AG09319 (cell line): ENCODE results near the gene RASSF1.

Source experiments
- DNase-seq: peaks from one replicate; pipeline ENCODE4 v3.0.0-alpha.2; 2010; ENCODE audit warnings: low read depth; ENCODE audit errors: extremely low read depth
- CTCF ChIP-seq: IDR thresholded peaks from 2 replicates; pipeline ENCODE4 v1.5.1; 2011; ENCODE audit warnings: low read depth, mild to moderate bottlenecking, inconsistent platforms, low read length, moderate library complexity

RASSF1 gene

GRCh38 chr3:50342813-50343633 lies 2.4 kb upstream of the RASSF1 start:
- DNase-seq, result no peak
- no peak for TF ChIP-seq CTCF

- TF ChIP-seq CTCF, result no peak
- no peak for DNase-seq
Measured at GRCh38 chr3:50341996-50342650, 1.5 kb upstream of the RASSF1 start.

- DNase-seq, result no peak
- TF ChIP-seq CTCF, result no peak
Measured at GRCh38 chr3:50341537-50341936, 901 bp upstream of the RASSF1 start.

GRCh38 chr3:50340147-50340447 lies 539 bp downstream of the RASSF1 start:
- no peak for TF ChIP-seq CTCF
- DNase-seq, result no peak

GRCh38 chr3:50339485-50340146 lies 1.0 kb downstream of the RASSF1 start:
- DNase-seq, result no peak
- no peak for TF ChIP-seq CTCF

- DNase-seq, result no peak
- no peak for TF ChIP-seq CTCF
Measured at GRCh38 chr3:50338965-50339364, 1.7 kb downstream of the RASSF1 start.
